IPS DF 4.7 (cell line): ENCODE measurements around the gene CEACAM7.
"Not testable (repeated sequence)": the region's sequence is repeated elsewhere in the genome, so short reads cannot be mapped to it uniquely, and the experiment has no call there.

ENCODE experiments used
- DNase-seq: peaks from one replicate; pipeline ENCODE4 v3.0.0-alpha.2; 2013; ENCODE audit warnings: low spot score; ENCODE audit errors: extremely low read depth

Gene CEACAM7

DNA sequence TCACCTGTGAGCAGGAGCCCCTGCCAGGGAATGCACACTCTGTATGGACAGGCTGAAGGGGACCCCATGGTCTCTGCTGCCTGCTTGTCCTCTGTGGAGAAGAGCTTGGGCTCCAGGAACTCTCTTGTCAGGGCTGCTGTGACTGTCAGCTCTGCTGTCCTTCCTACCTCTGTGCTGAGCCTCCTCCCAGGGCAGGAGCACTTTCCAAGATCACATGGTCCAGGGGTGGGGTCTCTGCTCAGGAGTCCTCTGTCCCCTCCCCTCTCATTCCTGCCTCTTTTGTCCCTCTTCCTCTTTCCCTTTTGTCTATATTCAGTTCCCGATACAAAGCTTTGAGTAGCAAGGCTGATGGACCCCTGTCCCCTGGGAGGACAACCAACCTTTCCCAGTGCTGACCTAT lies at the start of gene CEACAM7:
TSS of gene CEACAM7 (minus strand) at position 173 of the 400 bp plus-strand sequence. CDS start at position 68, 105 bp downstream.
- no peak for DNase-seq

GRCh38 chr19:41735071-41735600 lies 47.1 kb upstream of the CEACAM7 start:
- no peak for DNase-seq

DNA sequence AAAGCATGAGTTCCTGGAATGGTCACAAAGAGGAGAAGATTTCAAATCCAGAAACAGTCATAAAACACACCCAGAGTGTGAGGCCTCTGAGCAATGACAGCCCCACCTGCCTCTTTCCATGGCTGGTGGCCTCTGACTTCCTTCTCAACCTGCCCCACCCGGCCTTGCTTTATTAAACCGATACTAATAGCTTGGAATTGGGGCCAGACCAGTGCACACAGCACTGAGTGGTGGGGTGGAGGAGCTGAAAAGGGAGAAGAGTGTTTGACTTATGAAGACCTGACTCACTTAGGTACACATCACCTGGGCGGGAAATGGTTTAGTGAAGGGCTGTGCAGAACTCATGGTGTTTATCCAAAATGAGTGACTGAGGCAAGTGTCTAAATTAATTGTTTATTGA lies 46.5 kb upstream of the CEACAM7 start:
- no peak for DNase-seq

DNA sequence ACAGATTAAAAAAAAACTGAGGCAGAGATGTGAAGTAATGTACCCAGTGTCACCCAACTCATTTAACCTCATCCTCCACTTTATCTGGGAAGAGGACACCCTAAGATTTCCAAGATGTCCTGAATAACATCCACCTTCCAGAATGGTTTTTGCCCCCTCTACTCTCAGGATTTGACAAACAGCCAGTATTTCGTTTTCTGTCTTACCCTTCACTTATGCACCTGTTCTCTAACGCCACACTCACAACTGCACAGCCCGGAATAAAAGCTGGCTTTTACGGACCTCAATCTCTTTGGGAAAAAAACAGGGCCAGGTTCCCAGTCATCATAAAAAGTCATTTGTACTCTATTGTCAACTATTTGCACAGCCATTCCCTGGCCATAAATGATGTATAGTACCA lies 46.1 kb upstream of the CEACAM7 start:
- no peak for DNase-seq

GRCh38 chr19:41726493-41726892 lies 38.4 kb upstream of the CEACAM7 start:
- no peak for DNase-seq

- no peak for DNase-seq
Measured at GRCh38 chr19:41720103-41720502, 32.0 kb upstream of the CEACAM7 start.

DNA sequence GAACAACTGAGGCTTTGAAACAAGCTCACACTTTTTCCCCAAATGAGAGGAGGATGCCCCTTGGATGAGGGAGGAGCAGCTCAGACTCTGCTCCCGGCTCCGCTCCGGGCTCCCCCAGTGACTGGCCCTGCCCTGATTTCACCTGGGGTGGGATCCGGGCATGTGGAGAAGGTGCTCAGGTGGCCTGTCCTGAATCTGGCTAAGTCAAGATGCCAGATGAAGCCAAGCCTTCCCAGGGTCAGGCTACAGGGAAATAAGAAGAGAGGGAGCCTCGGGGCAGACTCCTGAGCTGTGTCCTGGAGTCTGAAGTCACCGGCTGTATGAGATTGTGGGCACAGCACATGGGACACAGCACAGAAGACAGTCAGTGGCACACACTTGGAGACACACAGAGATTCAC lies 30.7 kb upstream of the CEACAM7 start:
- DNase-seq: no peak

DNA sequence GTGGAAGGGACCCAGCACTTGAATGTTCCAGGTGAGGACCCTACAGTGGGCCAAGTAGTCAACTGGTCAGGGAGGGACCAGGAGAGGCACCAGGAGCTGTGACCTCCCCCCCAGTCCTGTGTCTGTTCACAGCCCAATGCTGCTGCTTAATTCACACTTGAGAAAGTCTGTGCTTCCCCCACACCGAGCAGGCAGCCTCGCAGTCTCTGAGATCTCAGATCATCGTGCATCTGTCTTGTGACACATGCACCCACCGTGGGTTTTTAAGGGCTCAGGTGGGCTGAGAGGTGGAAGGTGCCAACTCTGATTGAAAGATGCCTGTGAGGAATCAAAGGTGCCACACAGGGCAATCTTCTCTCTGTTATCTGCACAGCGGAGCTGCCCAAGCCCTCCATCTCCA lies 26.5 kb upstream of the CEACAM7 start:
- no peak for DNase-seq

- DNase-seq: no peak
Measured at GRCh38 chr19:41711376-41712261, 23.5 kb upstream of the CEACAM7 start.

GRCh38 chr19:41709951-41710645 lies 22.0 kb upstream of the CEACAM7 start:
- DNase-seq: no peak

DNA sequence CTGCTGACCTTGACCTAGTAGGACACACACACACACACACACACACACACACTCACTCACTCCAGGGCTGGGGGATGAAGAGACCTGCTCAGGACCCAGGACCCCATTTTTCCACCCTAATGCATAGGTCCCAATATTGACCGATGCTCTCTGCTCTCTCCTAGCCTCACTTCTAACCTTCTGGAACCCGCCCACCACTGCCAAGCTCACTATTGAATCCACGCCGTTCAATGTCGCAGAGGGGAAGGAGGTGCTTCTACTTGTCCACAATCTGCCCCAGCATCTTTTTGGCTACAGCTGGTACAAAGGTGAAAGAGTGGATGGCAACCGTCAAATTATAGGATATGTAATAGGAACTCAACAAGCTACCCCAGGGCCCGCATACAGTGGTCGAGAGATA lies 21.4 kb upstream of the CEACAM7 start:
- DNase-seq: not testable (repeated sequence)

DNA sequence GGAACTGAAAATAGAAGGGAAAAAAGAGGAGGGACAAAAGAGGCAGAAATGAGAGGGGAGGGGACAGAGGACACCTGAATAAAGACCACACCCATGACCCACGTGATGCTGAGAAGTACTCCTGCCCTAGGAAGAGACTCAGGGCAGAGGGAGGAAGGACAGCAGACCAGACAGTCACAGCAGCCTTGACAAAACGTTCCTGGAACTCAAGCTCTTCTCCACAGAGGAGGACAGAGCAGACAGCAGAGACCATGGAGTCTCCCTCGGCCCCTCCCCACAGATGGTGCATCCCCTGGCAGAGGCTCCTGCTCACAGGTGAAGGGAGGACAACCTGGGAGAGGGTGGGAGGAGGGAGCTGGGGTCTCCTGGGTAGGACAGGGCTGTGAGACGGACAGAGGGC lies 20.4 kb upstream of the CEACAM7 start, which contains the start of gene CEACAM5:
TSS of gene CEACAM5 (plus strand) at position 146 of the 400 bp plus-strand sequence. CDS start at position 252, 106 bp downstream.
- no peak for DNase-seq

DNA sequence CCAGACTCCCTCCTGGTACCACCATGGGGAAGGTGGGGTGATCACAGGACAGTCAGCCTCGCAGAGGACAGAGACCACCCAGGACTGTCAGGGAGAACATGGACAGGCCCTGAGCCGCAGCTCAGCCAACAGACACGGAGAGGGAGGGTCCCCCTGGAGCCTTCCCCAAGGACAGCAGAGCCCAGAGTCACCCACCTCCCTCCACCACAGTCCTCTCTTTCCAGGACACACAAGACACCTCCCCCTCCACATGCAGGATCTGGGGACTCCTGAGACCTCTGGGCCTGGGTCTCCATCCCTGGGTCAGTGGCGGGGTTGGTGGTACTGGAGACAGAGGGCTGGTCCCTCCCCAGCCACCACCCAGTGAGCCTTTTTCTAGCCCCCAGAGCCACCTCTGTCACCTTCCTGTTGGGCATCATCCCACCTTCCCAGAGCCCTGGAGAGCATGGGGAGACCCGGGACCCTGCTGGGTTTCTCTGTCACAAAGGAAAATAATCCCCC lies 19.9 kb upstream of the CEACAM7 start:
- DNase-seq: no peak

DNA sequence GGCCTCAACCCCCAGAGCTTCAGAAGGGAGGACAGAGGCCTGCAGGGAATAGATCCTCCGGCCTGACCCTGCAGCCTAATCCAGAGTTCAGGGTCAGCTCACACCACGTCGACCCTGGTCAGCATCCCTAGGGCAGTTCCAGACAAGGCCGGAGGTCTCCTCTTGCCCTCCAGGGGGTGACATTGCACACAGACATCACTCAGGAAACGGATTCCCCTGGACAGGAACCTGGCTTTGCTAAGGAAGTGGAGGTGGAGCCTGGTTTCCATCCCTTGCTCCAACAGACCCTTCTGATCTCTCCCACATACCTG lies 19.4 kb upstream of the CEACAM7 start:
- no peak for DNase-seq

GRCh38 chr19:41706741-41707501 lies 18.9 kb upstream of the CEACAM7 start:
- no peak for DNase-seq

DNA sequence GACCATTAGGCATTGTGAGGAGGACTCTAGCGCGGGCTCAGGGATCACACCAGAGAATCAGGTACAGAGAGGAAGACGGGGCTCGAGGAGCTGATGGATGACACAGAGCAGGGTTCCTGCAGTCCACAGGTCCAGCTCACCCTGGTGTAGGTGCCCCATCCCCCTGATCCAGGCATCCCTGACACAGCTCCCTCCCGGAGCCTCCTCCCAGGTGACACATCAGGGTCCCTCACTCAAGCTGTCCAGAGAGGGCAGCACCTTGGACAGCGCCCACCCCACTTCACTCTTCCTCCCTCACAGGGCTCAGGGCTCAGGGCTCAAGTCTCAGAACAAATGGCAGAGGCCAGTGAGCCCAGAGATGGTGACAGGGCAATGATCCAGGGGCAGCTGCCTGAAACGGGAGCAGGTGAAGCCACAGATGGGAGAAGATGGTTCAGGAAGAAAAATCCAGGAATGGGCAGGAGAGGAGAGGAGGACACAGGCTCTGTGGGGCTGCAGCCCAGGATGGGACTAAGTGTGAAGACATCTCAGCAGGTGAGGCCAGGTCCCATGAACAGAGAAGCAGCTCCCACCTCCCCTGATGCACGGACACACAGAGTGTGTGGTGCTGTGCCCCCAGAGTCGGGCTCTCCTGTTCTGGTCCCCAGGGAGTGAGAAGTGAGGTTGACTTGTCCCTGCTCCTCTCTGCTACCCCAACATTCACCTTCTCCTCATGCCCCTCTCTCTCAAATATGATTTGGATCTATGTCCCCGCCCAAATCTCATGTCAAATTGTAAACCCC lies 17.5 kb upstream of the CEACAM7 start:
- DNase-seq: no peak

GRCh38 chr19:41703602-41704293 lies 15.7 kb upstream of the CEACAM7 start:
- DNase-seq: no peak

DNA sequence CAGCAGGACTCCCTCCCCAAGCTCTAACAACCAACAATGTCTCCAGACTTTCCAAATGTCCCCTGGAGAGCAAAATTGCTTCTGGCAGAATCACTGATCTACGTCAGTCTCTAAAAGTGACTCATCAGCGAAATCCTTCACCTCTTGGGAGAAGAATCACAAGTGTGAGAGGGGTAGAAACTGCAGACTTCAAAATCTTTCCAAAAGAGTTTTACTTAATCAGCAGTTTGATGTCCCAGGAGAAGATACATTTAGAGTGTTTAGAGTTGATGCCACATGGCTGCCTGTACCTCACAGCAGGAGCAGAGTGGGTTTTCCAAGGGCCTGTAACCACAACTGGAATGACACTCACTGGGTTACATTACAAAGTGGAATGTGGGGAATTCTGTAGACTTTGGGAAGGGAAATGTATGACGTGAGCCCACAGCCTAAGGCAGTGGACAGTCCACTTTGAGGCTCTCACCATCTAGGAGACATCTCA lies 14.1 kb upstream of the CEACAM7 start:
- DNase-seq: no peak

GRCh38 chr19:41701401-41702075 lies 13.5 kb upstream of the CEACAM7 start:
- DNase-seq: no peak
